Activated naive CD4-positive, alpha-beta T cell treated with anti-CD3 and anti-CD28 coated beads, Interleukin-2, amount 50 U/mL, for 16 hours (primary cell): ENCODE measurements around the gene GATA3.

Source experiments
- DNase-seq: peaks from one replicate; pipeline ENCODE4 v3.0.0-alpha.2; 2020

GATA3 gene

GRCh38 chr10:8037941-8038894 lies 16.3 kb upstream of the GATA3 start:
- no peak for DNase-seq

GRCh38 chr10:8039321-8039881 lies 15.1 kb upstream of the GATA3 start:
- DNase-seq: no peak

GRCh38 chr10:8040651-8041050 lies 13.8 kb upstream of the GATA3 start:
- no peak for DNase-seq

GRCh38 chr10:8041284-8041991 lies 13.1 kb upstream of the GATA3 start:
- DNase-seq: no peak

GRCh38 chr10:8041992-8042720 lies 12.3 kb upstream of the GATA3 start:
- no peak for DNase-seq

- no peak for DNase-seq
These were observed 11.5 kb upstream of the GATA3 start for GRCh38 chr10:8042721-8043568.

GRCh38 chr10:8043569-8044306 lies 10.8 kb upstream of the GATA3 start:
- no peak for DNase-seq

- DNase-seq: no peak
These were observed 10.1 kb upstream of the GATA3 start for GRCh38 chr10:8044331-8044907.

GRCh38 chr10:8044908-8045725 lies 9.4 kb upstream of the GATA3 start:
- no peak for DNase-seq

GRCh38 chr10:8045726-8046494 lies 8.6 kb upstream of the GATA3 start:
- DNase-seq: no peak

- DNase-seq: no peak
These were observed 6.8 kb upstream of the GATA3 start for GRCh38 chr10:8047452-8048280.

- DNase-seq: no peak
These were observed 6.0 kb upstream of the GATA3 start for GRCh38 chr10:8048281-8049008.

GRCh38 chr10:8049045-8049864 lies 5.2 kb upstream of the GATA3 start:
- DNase-seq: no peak

GRCh38 chr10:8049865-8050555 lies 4.5 kb upstream of the GATA3 start:
- no peak for DNase-seq

- DNase-seq: no peak
These were observed 3.9 kb upstream of the GATA3 start for GRCh38 chr10:8050556-8051108.
